Lower lobe of right lung (tissue), 2 donors: ENCODE measurements around the gene KLHL2. TPM values are rescaled to one million over a fixed set of nuclear protein-coding genes. Genes with fewer than 3 reads are reported as not detected.
"Not testable (repeated sequence)": the region's sequence is repeated elsewhere in the genome, so short reads cannot be mapped to it uniquely, and the experiment has no call there.

Experiments used
- ATAC-seq, 2 donors: fragments of 200-7000 bp; cut with Tn5 transposase; one replicate each; pipeline ENCODE4 v1.9.1; 2020 to 2022; ENCODE audit warnings: mild to moderate bottlenecking in 2 of 2, moderate library complexity in 2 of 2
- DNase-seq: peaks from one replicate; pipeline ENCODE4 v3.0.0-alpha.2; 2020
- H3K27ac ChIP-seq: fragments of 200-600 bp; one replicate; pipeline ENCODE4 v1.8.0; 2022
- H3K27me3 ChIP-seq: fragments of 200-600 bp; one replicate; pipeline ENCODE4 v1.8.0; 2022; ENCODE audit warnings: low read depth
- H3K36me3 ChIP-seq: fragments of 200-600 bp; one replicate; pipeline ENCODE4 v1.8.0; 2022; ENCODE audit warnings: mild to moderate bottlenecking
- H3K4me1 ChIP-seq: fragments of 200-600 bp; one replicate; pipeline ENCODE4 v1.8.0; 2022
- H3K4me3 ChIP-seq: fragments of 200-600 bp; one replicate; pipeline ENCODE4 v1.8.0; 2022; ENCODE audit warnings: mild to moderate bottlenecking
- H3K9me3 ChIP-seq: fragments of 200-600 bp; one replicate; pipeline ENCODE4 v1.8.0; 2022
- CTCF ChIP-seq: fragments of 200-600 bp; IDR thresholded peaks from one replicate; pipeline ENCODE4 v1.8.0; 2022; ENCODE audit warnings: antibody characterized with exemption, mild to moderate bottlenecking
- intact Hi-C: fragments of 100-400 bp; cut with DNase I; formaldehyde crosslinking; loops from one replicate; pipeline ENCODE4 v1.11.0; 2022
- total RNA-seq: library from RNA; stranded (reverse); fragmentation: NEBNext Ultra II Directional; extraction: Animal tissue kit (Norgen Biotek cat#: 25700); gene quantifications from one replicate; pipeline ENCODE4 v1.2.1, GENCODE V29; 2021
- donor health status: DM: no; HTN: yes; CAD: no; lungs with severe emphysema.

The KLHL2 gene
- total RNA-seq, 1 donor from 2014 or later, result 37.7 TPM

GRCh38 chr4:165170819-165171218 lies 36.5 kb upstream of the KLHL2 start:
- Histone ChIP-seq H3K36me3 (no peaks in the 10 kb centered on the region), H3K4me3 (no peak overlapping the region), H3K9me3 (no peaks in the 10 kb centered on the region), H3K27ac (no peak overlapping the region), H3K27me3 (no peaks in the 10 kb centered on the region), H3K4me1 (no peaks in the 10 kb centered on the region)
- intact Hi-C loops, result no loop called here
- TF ChIP-seq CTCF, result no peak
- ATAC-seq (no peak), DNase-seq (no peak)

GRCh38 chr4:165175470-165175869 lies 31.9 kb upstream of the KLHL2 start:
- H3K36me3 ChIP-seq, H3K27ac ChIP-seq, ATAC-seq, intact Hi-C loops, H3K27me3 ChIP-seq, H3K9me3 ChIP-seq, H3K4me1 ChIP-seq, H3K4me3 ChIP-seq, DNase-seq: not testable (repeated sequence)

GRCh38 chr4:165175879-165176278 lies 31.5 kb upstream of the KLHL2 start:
- no peak overlapping the region for H3K27ac ChIP-seq
- no peak for TF ChIP-seq CTCF
- H3K9me3 ChIP-seq, result no peaks in the 10 kb centered on the region
- ATAC-seq (no peak), DNase-seq (no peak)
- H3K4me1 ChIP-seq, result no peaks in the 10 kb centered on the region
- H3K27me3 ChIP-seq, result no peaks in the 10 kb centered on the region
- intact Hi-C loops, result no loop called here
- H3K36me3 ChIP-seq, result no peaks in the 10 kb centered on the region
- H3K4me3 ChIP-seq, result no peak overlapping the region

GRCh38 chr4:165177725-165178666 lies 29.4 kb upstream of the KLHL2 start:
- Histone ChIP-seq H3K4me3 (no peak overlapping the region), H3K36me3 (no peaks in the 10 kb centered on the region), H3K27ac (no peak overlapping the region), H3K27me3 (no peaks in the 10 kb centered on the region), H3K9me3 (no peaks in the 10 kb centered on the region), H3K4me1 (no peaks in the 10 kb centered on the region)
- DNase-seq (no peak), ATAC-seq (no peak)
- intact Hi-C loops, result no loop called here
- no peak for TF ChIP-seq CTCF

GRCh38 chr4:165184220-165184619 lies 23.1 kb upstream of the KLHL2 start:
- TF ChIP-seq CTCF, result no peak
- intact Hi-C loops, result no loop called here
- Histone ChIP-seq H3K27me3 (no peaks in the 10 kb centered on the region), H3K9me3 (no peaks in the 10 kb centered on the region), H3K27ac (no peak overlapping the region), H3K4me3 (no peak overlapping the region), H3K36me3 (no peaks in the 10 kb centered on the region), H3K4me1 (no peaks in the 10 kb centered on the region)
- ATAC-seq (no peak), DNase-seq (no peak)

GRCh38 chr4:165184998-165185397 lies 22.4 kb upstream of the KLHL2 start:
- H3K9me3 ChIP-seq, H3K4me1 ChIP-seq, H3K27ac ChIP-seq, intact Hi-C loops, H3K4me3 ChIP-seq, DNase-seq, H3K36me3 ChIP-seq, H3K27me3 ChIP-seq, ATAC-seq: not testable (repeated sequence)
